Vein endothelial cell (primary cell): ENCODE measurements around the gene ZFAND5. TPM values are rescaled to one million over a fixed set of nuclear protein-coding genes. Genes with fewer than 3 reads are reported as not detected.

ENCODE experiments used
- total RNA-seq: library from RNA; depleted of rRNA; stranded (reverse); fragments of >200 nt; gene quantifications from 2 replicates; pipeline ENCODE4 v1.2.3, GENCODE V29; 2012

ZFAND5 gene, protein sequence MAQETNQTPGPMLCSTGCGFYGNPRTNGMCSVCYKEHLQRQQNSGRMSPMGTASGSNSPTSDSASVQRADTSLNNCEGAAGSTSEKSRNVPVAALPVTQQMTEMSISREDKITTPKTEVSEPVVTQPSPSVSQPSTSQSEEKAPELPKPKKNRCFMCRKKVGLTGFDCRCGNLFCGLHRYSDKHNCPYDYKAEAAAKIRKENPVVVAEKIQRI
- total RNA-seq: 119 and 152 TPM in 2 replicates

DNA sequence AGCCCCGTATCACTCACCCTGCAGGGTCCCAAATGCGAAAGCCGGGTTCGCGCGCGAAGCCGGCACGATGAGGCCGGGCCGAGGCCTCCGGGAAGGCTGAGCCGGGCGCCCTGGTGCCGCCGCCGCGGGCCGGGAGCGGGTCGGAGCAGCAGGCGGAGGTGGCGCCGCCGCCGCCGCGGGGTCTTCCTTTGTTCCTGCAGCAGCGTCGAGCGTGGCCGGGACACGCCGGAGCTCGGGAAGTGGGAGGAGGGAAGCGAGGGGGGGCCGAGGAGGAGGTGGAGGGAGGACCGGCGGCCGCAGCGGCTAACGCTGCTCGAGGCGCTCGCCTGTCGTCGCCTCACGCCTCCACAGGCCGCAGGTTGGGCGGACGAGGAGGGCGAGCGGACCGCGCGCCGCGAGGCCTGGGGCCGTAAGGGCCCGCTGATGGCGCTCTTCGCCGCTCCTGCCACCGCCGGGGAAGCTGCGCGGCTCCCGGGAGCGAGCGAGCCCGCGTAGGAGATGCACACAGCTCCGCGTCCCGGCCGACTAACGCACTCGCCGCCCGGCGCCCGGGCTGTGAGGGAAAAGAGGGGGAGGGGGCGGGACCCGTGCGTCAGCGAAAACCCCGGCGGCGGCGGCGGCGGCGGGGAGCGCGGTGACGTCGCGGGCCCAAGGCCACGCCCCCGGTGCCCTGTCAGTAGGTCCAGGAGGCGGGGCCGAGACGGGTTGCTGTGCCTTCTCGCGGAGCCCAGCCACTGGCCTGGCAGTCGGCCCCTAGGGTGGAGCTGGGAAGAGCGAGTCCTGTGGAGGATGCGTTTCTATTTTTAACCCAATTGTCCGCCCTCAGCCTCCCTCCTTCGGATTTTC lies at the start of gene ZFAND5:
Gene ZFAND5 (minus strand): TSS at position 530 of the 846 bp plus-strand sequence. CDS start 4,430 bp downstream, outside the sequence.

Other genes with a start within 250 kb of the ZFAND5 start
- gene GDA, start 215.8 kb downstream of the ZFAND5 start, total RNA-seq: not detected in 2 replicates
- gene TMC1, start 156.4 kb upstream of the ZFAND5 start, total RNA-seq: 0.33 and 0.67 TPM in 2 replicates